DOHH2 (cell line): ENCODE measurements around the gene ARL16.

Experiments
- CTCF ChIP-seq: fragments of 200-600 bp; sonication (generic); IDR thresholded peaks from one replicate; pipeline ENCODE4 v1.5.1; 2014; ENCODE audit warnings: antibody characterized with exemption, mild to moderate bottlenecking, low read depth, low read length; ENCODE audit not compliant: poor library complexity, severe bottlenecking
- EZH2phosphoT487 ChIP-seq: fragments of 200-600 bp; sonication (generic); IDR thresholded peaks from 2 replicates; pipeline ENCODE4 v1.6.1; 2017; ENCODE audit warnings: borderline replicate concordance, mild to moderate bottlenecking, antibody characterized with exemption, low read length, moderate library complexity, mixed read lengths

DNA sequence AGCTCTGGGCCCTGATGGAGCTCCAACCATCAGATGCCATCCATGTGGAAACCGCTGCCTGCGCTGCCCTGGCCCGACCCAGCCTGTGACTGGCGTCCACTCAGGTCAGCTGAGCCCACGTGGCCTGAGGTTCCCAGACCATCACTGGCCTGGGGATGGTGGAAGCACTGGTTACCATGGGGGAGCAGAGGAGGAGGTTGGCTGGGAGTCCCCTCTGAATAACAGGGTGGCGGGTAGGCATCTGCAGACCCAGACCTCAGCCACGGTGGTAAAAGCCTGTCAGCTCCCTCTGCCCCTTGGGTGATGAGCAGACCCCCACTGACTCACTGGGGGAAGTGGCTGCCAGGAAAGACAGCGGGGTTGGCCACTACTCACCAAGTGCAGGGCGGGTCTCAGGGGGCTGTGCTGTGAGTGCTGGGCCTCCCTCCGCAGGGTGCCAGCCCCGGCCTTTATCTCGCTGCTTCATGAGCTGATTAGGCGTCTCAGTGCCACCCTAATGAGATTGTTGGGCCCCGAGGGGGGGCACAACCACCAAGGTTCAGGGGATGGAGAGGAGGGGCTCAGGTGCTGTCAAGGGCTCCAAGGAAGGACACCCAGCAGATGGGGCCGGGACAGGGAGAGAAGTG, 27.4 kb downstream of the ARL16 start, which contains the start of gene PDE6G:
- TF ChIP-seq CTCF (no peak), EZH2phosphoT487 (no peak)
